Smooth muscle cell (in vitro differentiated cells): ENCODE data around the gene ARHGEF28. TPM values are rescaled to one million over a fixed set of nuclear protein-coding genes. Genes with fewer than 3 reads are reported as not detected.

Source experiments
- DNase-seq: peaks from one replicate; lab custom pipeline; 2025; ENCODE audit not compliant: unreplicated experiment; lab: John Stamatoyannopoulos, UW
- H2AFZ ChIP-seq: fragments of 200-600 bp; sonication (generic); 2 replicates; pipeline ENCODE4 v1.6.0; 2016; ENCODE audit warnings: antibody characterized with exemption, low read depth, mild to moderate bottlenecking
- H3F3A ChIP-seq: fragments of 200-600 bp; sonication (generic); 2 replicates; pipeline ENCODE4 v1.6.0; 2017; ENCODE audit warnings: antibody characterized with exemption, low read depth
- H3K27ac ChIP-seq: fragments of 200-600 bp; sonication (generic); 2 replicates; pipeline ENCODE4 v1.5.1; 2016; ENCODE audit warnings: low read depth, mild to moderate bottlenecking
- H3K27me3 ChIP-seq: fragments of 200-600 bp; sonication (generic); 2 replicates; pipeline ENCODE4 v1.6.1; 2016; ENCODE audit warnings: low read depth, mild to moderate bottlenecking
- H3K36me3 ChIP-seq: fragments of 200-600 bp; sonication (generic); 2 replicates; pipeline ENCODE4 v1.5.1; 2016; ENCODE audit warnings: low read depth
- H3K4me1 ChIP-seq: fragments of 200-600 bp; sonication (generic); 2 replicates; pipeline ENCODE4 v1.5.1; 2016; ENCODE audit warnings: low read depth
- H3K4me2 ChIP-seq: fragments of 200-600 bp; sonication (generic); 2 replicates; pipeline ENCODE4 v1.6.0; 2016; ENCODE audit warnings: mild to moderate bottlenecking
- H3K4me3 ChIP-seq: fragments of 200-600 bp; sonication (generic); 2 replicates; pipeline ENCODE4 v1.5.1; 2016; ENCODE audit warnings: mild to moderate bottlenecking
- H3K79me2 ChIP-seq: fragments of 200-600 bp; sonication (generic); 2 replicates; pipeline ENCODE4 v1.6.0; 2016; ENCODE audit warnings: low read depth, mild to moderate bottlenecking
- H3K9ac ChIP-seq: fragments of 200-600 bp; sonication (generic); 2 replicates; pipeline ENCODE4 v1.6.0; 2016; ENCODE audit warnings: low read depth
- H3K9me3 ChIP-seq: fragments of 200-600 bp; sonication (generic); replicated peaks from 2 replicates; pipeline ENCODE4 v1.5.1; 2016; ENCODE audit warnings: low read depth
- H4K20me1 ChIP-seq: fragments of 200-600 bp; sonication (generic); 2 replicates; pipeline ENCODE4 v1.6.0; 2016; ENCODE audit warnings: low read depth
- CTCF ChIP-seq: fragments of 200-600 bp; sonication (generic); IDR thresholded peaks from 2 replicates; pipeline ENCODE4 v1.5.1; 2017; ENCODE audit warnings: borderline replicate concordance, mild to moderate bottlenecking, antibody characterized with exemption; ENCODE audit not compliant: insufficient read depth, poor library complexity, severe bottlenecking
- WGBS: methylation state at CpG from one replicate; pipeline ENCODE4 v1.1.7; 2016; ENCODE audit warnings: low lambda C conversion rate; 5-methylcytosine and 5-hydroxymethylcytosine counted together
- polyA plus RNA-seq: library from polyadenylated mRNA; unstranded; fragments of >200 nt; fragmentation: Nextera tagmentation; extraction: Ambion mirVana; gene quantifications from 2 replicates; pipeline ENCODE4 v1.2.1, GENCODE V29; 2016
- total RNA-seq: library from RNA; depleted of rRNA; stranded (reverse); fragments of >200 nt; gene quantifications from 2 replicates; pipeline ENCODE4 v1.2.3, GENCODE V29; 2014

Gene ARHGEF28
- total and polyA plus RNA-seq, 2 experiments from 2014 or later: 0.19 to 0.90 TPM

GRCh38 chr5:73828465-73828864 is 202.5 kb downstream of the ARHGEF28 start:
- WGBS: 85% methylated on average over 3 of the region's 3 CpGs
- no peak for TF ChIP-seq CTCF
- no peak overlapping the region for H2AFZ ChIP-seq
- no peak overlapping the region for H3K9ac ChIP-seq
- no peak for DNase-seq
- no peaks in the 10 kb centered on the region for H3K4me1 ChIP-seq
- H3K27me3 ChIP-seq: peaks cover 3% of the 10 kb centered on the region
- H3K9me3 ChIP-seq: no peaks in the 10 kb centered on the region
- no peaks in the 10 kb centered on the region for H3K79me2 ChIP-seq
- no peak overlapping the region for H3K4me3 ChIP-seq
- H3K27ac ChIP-seq: no peak overlapping the region
- H3F3A ChIP-seq: no peaks in the 10 kb centered on the region
- no peak overlapping the region for H3K4me2 ChIP-seq
- no peaks in the 10 kb centered on the region for H3K36me3 ChIP-seq
- no peaks in the 10 kb centered on the region for H4K20me1 ChIP-seq

GRCh38 chr5:73830646-73831045 is 204.7 kb downstream of the ARHGEF28 start:
- H3K27me3 ChIP-seq: peaks cover 3% of the 10 kb centered on the region
- no peak for DNase-seq
- no peaks in the 10 kb centered on the region for H3K4me1 ChIP-seq
- no peak for TF ChIP-seq CTCF
- H3K36me3 ChIP-seq: no peaks in the 10 kb centered on the region
- H2AFZ ChIP-seq: no peak overlapping the region
- H4K20me1 ChIP-seq: no peaks in the 10 kb centered on the region
- no peaks in the 10 kb centered on the region for H3K79me2 ChIP-seq
- 97% methylated on average over 1 of the region's 1 CpG for WGBS
- no peak overlapping the region for H3K4me2 ChIP-seq
- no peaks in the 10 kb centered on the region for H3F3A ChIP-seq
- H3K27ac ChIP-seq: no peak overlapping the region
- no peaks in the 10 kb centered on the region for H3K9me3 ChIP-seq
- no peak overlapping the region for H3K4me3 ChIP-seq
- H3K9ac ChIP-seq: no peak overlapping the region

GRCh38 chr5:73831066-73831465 is 205.1 kb downstream of the ARHGEF28 start:
- no peak for DNase-seq
- Histone ChIP-seq H3K27ac (no peak overlapping the region), H2AFZ (no peak overlapping the region), H3K9me3 (no peaks in the 10 kb centered on the region), H3K27me3 (peaks cover 3% of the 10 kb centered on the region), H3K79me2 (no peaks in the 10 kb centered on the region), H3K4me1 (no peaks in the 10 kb centered on the region), H4K20me1 (no peaks in the 10 kb centered on the region), H3K4me2 (no peak overlapping the region), H3K9ac (no peak overlapping the region), H3F3A (no peaks in the 10 kb centered on the region), H3K4me3 (no peak overlapping the region), H3K36me3 (no peaks in the 10 kb centered on the region)
- WGBS: 56% methylated on average over 3 of the region's 3 CpGs
- no peak for TF ChIP-seq CTCF

- Histone ChIP-seq H3K79me2 (no peaks in the 10 kb centered on the region), H3K4me2 (no peak overlapping the region), H3K27ac (no peak overlapping the region), H3K4me3 (no peak overlapping the region), H2AFZ (no peak overlapping the region), H3K4me1 (no peaks in the 10 kb centered on the region), H3F3A (no peaks in the 10 kb centered on the region), H3K9ac (no peak overlapping the region), H4K20me1 (no peaks in the 10 kb centered on the region), H3K9me3 (no peaks in the 10 kb centered on the region), H3K27me3 (no peaks in the 10 kb centered on the region), H3K36me3 (no peaks in the 10 kb centered on the region)
- TF ChIP-seq CTCF: no peak
- no peak for DNase-seq
- 87% methylated on average over 2 of the region's 2 CpGs for WGBS
These were observed 208.7 kb downstream of the ARHGEF28 start for GRCh38 chr5:73834693-73835092.
